Osteocyte (in vitro differentiated cells): Measurements from ENCODE around the gene HMG20A. TPM values are rescaled to one million over a fixed set of nuclear protein-coding genes. Genes with fewer than 3 reads are reported as not detected.

Experiments
- DNase-seq: peaks from one replicate; pipeline ENCODE4 v3.0.0; 2021; ENCODE audit warnings: mixed read lengths; ENCODE audit not compliant: unreplicated experiment; ENCODE audit errors: extremely low spot score
- H3K27ac Mint-ChIP-seq: one replicate; pipeline ENCODE4 v1.8.0; 2021; ENCODE audit warnings: mild to moderate bottlenecking, mixed read lengths; ENCODE audit not compliant: unreplicated experiment
- H3K27me3 Mint-ChIP-seq: one replicate; pipeline ENCODE4 v1.8.0; 2021; ENCODE audit warnings: mixed read lengths; ENCODE audit not compliant: unreplicated experiment
- H3K36me3 Mint-ChIP-seq: one replicate; pipeline ENCODE4 v1.8.0; 2021; ENCODE audit warnings: mixed read lengths; ENCODE audit not compliant: unreplicated experiment
- H3K4me1 Mint-ChIP-seq: one replicate; pipeline ENCODE4 v1.8.0; 2021; ENCODE audit warnings: mixed read lengths; ENCODE audit not compliant: unreplicated experiment
- H3K4me3 Mint-ChIP-seq: one replicate; pipeline ENCODE4 v1.8.0; 2021; ENCODE audit warnings: mild to moderate bottlenecking, moderate library complexity, mixed read lengths; ENCODE audit not compliant: unreplicated experiment
- H3K9me3 Mint-ChIP-seq: one replicate; pipeline ENCODE4 v1.8.0; 2021; ENCODE audit warnings: mixed read lengths; ENCODE audit not compliant: unreplicated experiment
- total RNA-seq: library from RNA; stranded (reverse); gene quantifications from 2 replicates; pipeline ENCODE4 v1.2.1, GENCODE V29; 2021
- TF ChIP-seq, protein P1 (sequence below): fragments of 200-600 bp; sonication (generic); IDR thresholded peaks from 2 replicates; pipeline ENCODE4 v1.5.0; 2021; ENCODE audit warnings: antibody characterized with exemption, mild to moderate bottlenecking, moderate library complexity

HMG20A gene
- total RNA-seq, 1 donor from 2014 or later = 49.5 TPM

DNA sequence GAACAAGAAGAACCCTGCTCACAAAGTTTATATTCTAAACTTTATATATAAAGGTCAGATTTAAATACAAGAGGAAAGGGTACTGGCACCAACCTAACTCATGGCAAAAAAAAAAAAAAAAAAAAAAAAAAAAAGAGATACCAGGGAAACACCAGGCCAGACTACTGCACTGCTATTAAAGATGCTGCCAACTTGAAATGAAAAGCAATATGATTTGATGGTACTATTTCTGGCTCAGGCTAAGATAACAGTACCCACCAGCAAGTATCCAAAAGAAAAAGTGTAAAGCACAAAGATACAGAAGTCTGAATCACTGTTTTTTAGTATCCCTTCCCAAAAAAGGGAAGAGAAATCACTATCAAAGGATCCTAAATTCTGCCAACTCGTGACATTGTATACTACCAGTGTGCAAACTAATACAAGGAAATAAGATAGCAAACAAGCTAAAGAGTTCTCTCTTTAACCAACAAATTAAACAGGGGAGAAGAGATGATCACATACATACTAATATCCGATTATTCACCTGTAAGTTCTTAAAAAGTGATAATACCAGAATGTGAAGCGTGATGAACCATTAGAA, 29.2 kb upstream of the HMG20A start:
- peaks cover 19% of the 10 kb centered on the region for H3K36me3 Mint-ChIP-seq
- peaks cover 22% of the 10 kb centered on the region for H3K9me3 Mint-ChIP-seq
- H3K27me3 Mint-ChIP-seq = no peaks in the 10 kb centered on the region
- peaks cover 27% of the 10 kb centered on the region for H3K4me1 Mint-ChIP-seq
- H3K27ac Mint-ChIP-seq = no peak overlapping the region
- TF ChIP-seq, protein P1, sequence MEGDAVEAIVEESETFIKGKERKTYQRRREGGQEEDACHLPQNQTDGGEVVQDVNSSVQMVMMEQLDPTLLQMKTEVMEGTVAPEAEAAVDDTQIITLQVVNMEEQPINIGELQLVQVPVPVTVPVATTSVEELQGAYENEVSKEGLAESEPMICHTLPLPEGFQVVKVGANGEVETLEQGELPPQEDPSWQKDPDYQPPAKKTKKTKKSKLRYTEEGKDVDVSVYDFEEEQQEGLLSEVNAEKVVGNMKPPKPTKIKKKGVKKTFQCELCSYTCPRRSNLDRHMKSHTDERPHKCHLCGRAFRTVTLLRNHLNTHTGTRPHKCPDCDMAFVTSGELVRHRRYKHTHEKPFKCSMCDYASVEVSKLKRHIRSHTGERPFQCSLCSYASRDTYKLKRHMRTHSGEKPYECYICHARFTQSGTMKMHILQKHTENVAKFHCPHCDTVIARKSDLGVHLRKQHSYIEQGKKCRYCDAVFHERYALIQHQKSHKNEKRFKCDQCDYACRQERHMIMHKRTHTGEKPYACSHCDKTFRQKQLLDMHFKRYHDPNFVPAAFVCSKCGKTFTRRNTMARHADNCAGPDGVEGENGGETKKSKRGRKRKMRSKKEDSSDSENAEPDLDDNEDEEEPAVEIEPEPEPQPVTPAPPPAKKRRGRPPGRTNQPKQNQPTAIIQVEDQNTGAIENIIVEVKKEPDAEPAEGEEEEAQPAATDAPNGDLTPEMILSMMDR = no peak
- no peak overlapping the region for H3K4me3 Mint-ChIP-seq
- DNase-seq = no peak

DNA sequence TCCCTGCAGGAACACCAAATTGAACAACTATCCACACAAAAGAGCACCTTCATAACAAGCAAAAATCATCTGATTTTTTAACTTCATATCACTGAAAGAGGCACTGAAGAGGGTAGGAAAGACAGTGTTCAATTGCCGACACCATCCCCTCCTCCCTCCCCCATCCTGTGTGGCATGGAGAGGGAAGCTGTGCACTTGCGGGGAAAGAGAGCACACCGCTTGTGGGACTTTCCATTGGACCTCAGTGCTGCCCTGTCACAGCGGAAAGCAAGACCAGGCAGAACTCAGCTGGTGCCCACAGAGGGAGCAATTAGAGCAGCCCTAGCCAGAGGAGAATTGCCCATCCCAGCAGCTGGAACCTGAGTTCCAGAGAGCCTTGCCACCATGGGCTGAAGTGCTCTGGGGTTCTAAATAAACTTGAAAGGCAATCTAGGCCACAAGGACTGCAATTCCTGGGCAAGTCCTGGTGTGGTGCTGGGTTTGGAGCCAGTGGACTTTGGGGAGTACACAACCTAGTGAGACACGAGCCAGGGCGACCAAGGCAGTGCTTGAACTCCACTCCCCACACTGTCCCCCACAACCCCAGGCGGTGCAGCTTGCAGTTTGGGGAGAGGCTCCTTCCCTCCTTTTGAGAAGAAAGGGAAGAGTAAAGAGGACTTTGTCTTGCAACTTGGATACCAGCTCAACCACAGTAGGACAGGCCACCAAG, 27.8 kb upstream of the HMG20A start:
- peaks cover 19% of the 10 kb centered on the region for H3K4me1 Mint-ChIP-seq

DNA sequence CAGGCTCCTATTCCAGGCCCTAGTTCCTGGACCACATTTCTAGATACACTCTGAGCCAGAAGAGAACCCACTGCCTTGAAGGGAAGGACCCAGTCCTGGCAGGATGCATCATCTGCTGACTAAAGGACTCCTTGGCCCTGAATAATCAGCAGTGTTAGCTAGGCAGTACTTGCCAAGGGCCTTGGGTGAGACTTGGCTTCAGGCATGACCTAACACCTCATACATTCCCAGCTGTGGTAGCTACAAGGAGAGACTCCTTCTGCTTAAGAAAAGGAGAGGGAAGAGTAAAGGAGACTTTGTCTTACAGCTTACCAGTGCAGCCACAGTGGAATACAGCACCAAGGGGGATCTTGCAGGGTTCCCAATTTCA, 27.2 kb upstream of the HMG20A start:
- H3K27me3 Mint-ChIP-seq = no peaks in the 10 kb centered on the region
- peaks cover 36% of the 10 kb centered on the region for H3K9me3 Mint-ChIP-seq
- H3K4me3 Mint-ChIP-seq = no peak overlapping the region
- H3K27ac Mint-ChIP-seq = no peak overlapping the region
- H3K36me3 Mint-ChIP-seq = peaks cover 32% of the 10 kb centered on the region
- H3K4me1 Mint-ChIP-seq = peaks cover 19% of the 10 kb centered on the region
- DNase-seq = no peak
- TF ChIP-seq, protein P1 = no peak

More for the DNA sequence above, 27.8 kb upstream of the HMG20A start:
- no peak overlapping the region for H3K4me3 Mint-ChIP-seq
- DNase-seq = no peak
- no peak overlapping the region for H3K27ac Mint-ChIP-seq
- TF ChIP-seq, protein P1 = no peak
- no peaks in the 10 kb centered on the region for H3K27me3 Mint-ChIP-seq
- peaks cover 26% of the 10 kb centered on the region for H3K36me3 Mint-ChIP-seq
- H3K9me3 Mint-ChIP-seq = peaks cover 32% of the 10 kb centered on the region

DNA sequence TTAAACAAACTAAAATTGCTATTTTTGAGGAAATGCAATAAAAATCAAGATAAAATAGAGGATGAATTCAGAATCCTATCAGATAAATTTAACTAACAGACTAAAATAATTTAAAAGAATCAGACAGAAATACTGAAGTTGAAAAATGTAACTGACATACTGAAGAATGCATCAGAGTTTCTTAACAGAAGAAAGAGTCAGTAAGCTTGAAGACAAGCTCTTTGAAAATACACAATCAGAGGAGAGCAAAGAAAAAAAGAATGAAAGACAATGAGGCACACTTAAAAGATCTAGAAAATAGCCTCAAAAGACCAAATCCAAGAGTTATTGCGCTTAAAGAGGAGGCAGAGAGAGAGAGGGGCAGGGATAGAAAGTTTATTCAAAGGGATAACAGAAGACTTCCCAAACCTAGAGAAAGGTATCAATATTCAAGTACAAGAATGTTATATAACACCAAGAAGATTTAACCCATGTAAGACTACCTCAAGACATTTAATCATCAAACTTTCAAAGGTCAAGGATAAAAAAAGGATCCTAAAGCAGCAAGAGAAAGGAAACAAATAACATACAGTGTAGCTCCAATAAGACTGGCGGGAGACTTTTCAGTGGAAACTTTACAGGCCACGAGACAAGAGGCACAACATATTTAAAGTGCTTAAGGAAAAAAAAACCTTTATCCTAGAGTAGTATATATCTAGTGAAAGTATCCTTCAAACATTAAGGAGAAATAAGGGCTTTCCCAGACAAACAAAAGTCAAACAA, 25.5 kb upstream of the HMG20A start:
- Mint-ChIP-seq H3K27me3 (no peaks in the 10 kb centered on the region), H3K9me3 (peaks cover 52% of the 10 kb centered on the region), H3K4me1 (peaks cover 11% of the 10 kb centered on the region), H3K27ac (no peak overlapping the region), H3K36me3 (peaks cover 46% of the 10 kb centered on the region), H3K4me3 (no peak overlapping the region)
- TF ChIP-seq, protein P1 = no peak
- DNase-seq = no peak

DNA sequence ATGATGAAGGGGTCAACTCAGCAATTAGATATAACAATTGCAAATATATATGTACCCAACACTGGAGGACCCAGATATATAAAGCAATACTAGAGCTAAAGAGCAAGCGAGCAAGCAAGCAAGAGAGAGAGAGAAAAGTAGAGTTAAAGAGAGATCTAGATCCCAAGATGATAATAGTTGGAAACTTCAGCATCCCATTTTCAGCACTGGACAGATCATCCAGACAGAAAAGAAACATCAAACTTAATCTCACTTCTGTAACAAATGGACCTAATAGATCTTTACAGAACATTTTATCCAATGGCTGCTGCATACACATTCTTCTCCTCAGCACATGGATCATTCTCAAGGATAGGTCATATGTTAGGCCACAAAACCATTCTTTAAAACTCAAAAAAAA, 24.0 kb upstream of the HMG20A start:
- H3K27me3 Mint-ChIP-seq = no peaks in the 10 kb centered on the region
- DNase-seq = no peak
- H3K36me3 Mint-ChIP-seq = peaks cover 49% of the 10 kb centered on the region
- no peak overlapping the region for H3K27ac Mint-ChIP-seq
- H3K4me1 Mint-ChIP-seq = peaks cover 10% of the 10 kb centered on the region
- H3K4me3 Mint-ChIP-seq = no peak overlapping the region
- H3K9me3 Mint-ChIP-seq = peaks cover 55% of the 10 kb centered on the region
- TF ChIP-seq, protein P1 = no peak
